Measurements from ENCODE around the gene TNFSF10. TPM values are rescaled to one million over a fixed set of nuclear protein-coding genes. Genes with fewer than 3 reads are reported as not detected.

TNFSF10 gene
- total and polyA plus RNA-seq, 2 of the 8 experiments (the other 6 are each of a cell fraction or from before 2014, with no cell fraction given) = 0.06 TPM; not detected in 1

GRCh38 chr3:172516318-172517214 is 6.7 kb downstream of the TNFSF10 start:
- no peaks in the 10 kb centered on the region for H3K9me3 ChIP-seq (ENCODE audit: insufficient read depth in 2 of 2, low read depth in 1 of 2, low read length in 1 of 2)
- H3K4me1 ChIP-seq (replicated peaks in 1 of 4; ENCODE audit: control insufficient read depth in 3 of 4, insufficient read depth in 4 of 4, low read length in 3 of 4) = 0 out of 7 replicates have a peak, but pooled peaks cover 0 to 2% (median under 1%) of the 10 kb centered on the region in 4 experiments
- no peak for TF ChIP-seq ATF3 (IDR thresholded peaks at IDR 0.05; ENCODE audit: insufficient read depth, low read depth, low read length)
- no peak for TF ChIP-seq RFX5 (IDR thresholded peaks at IDR 0.05; ENCODE audit: borderline replicate concordance, low read depth, low read length)
- no peak overlapping the region for H4K8ac ChIP-seq (ENCODE audit: extremely low read depth, insufficient read depth, low read length)
- ChIA-PET POLR2A (ENCODE audit: partially characterized antibody) (no interaction called here), CTCF (ENCODE audit: partially characterized antibody) (interaction anchor here (0.8 to 1.8 kb wide), 3 partner anchors 25 to 187 kb away, joined by 3 to 8 read pairs (median 3); no protein-coding TSS in a partner anchor)
- H2BK20ac ChIP-seq (ENCODE audit: low read length) = no peak overlapping the region
- no peak overlapping the region for H2BK120ac ChIP-seq (replicated peaks; ENCODE audit: low read depth, low read length)
- WGBS, 2 experiments (ENCODE audit: extremely low coverage in 1 of 2, insufficient coverage in 1 of 2, insufficient read length in 1 of 2, insufficient replicate concordance in 2 of 2, low coverage in 1 of 2, low lambda C conversion rate in 2 of 2, missing lambda C conversion rate in 1 of 2) = 88% methylated on average over 7 of the region's 7 CpGs; no CpG with 5 or more reads in 1 of the 2 experiments
- no peaks in the 10 kb centered on the region for H4K20me1 ChIP-seq (replicated peaks in 1 of 2; ENCODE audit: control insufficient read depth in 1 of 2, insufficient read depth in 2 of 2, low read length in 2 of 2)
- H3K79me1 ChIP-seq (ENCODE audit: low read depth, low read length) = no peaks in the 10 kb centered on the region
- H3K23ac ChIP-seq (ENCODE audit: insufficient read length) = no peak overlapping the region
- H3K9ac ChIP-seq (replicated peaks in 1 of 4; ENCODE audit: extremely low read depth in 1 of 4, low read depth in 3 of 4, low read length in 3 of 4) = no peak overlapping the region
- no peak overlapping the region for H3K56ac ChIP-seq (replicated peaks; ENCODE audit: insufficient read length, low read depth, low read length)
- no peak for FAIRE-seq
- 0 out of 2 replicates have a peak overlapping the region, but pooled peaks have one; percentile 9 for H2BK12ac ChIP-seq (ENCODE audit: low read depth, low read length)
- no peak overlapping the region for H4K91ac ChIP-seq (replicated peaks; ENCODE audit: insufficient read length, low read length)
- H3K4me3 ChIP-seq (ENCODE audit: extremely low read depth in 1 of 4, insufficient read depth in 2 of 4, low read depth in 3 of 4, low read length in 4 of 4) = no peak overlapping the region
- no peak overlapping the region for H3K4ac ChIP-seq (replicated peaks; ENCODE audit: insufficient read length, low read depth, low read length)
- no peak overlapping the region for H3K4me2 ChIP-seq (ENCODE audit: insufficient read depth in 1 of 2, low read depth in 2 of 2, low read length in 2 of 2)
- no peaks in the 10 kb centered on the region for H3K23me2 ChIP-seq (ENCODE audit: low read depth, low read length)
- H4K5ac ChIP-seq (ENCODE audit: insufficient read length, low read depth, low read length) = no peak overlapping the region
- no peak overlapping the region for H2BK5ac ChIP-seq (ENCODE audit: low read depth, low read length)
- no peak overlapping the region for H2BK15ac ChIP-seq (ENCODE audit: low read length)
- H3K79me2 ChIP-seq (ENCODE audit: control insufficient read depth in 1 of 2, insufficient read depth in 2 of 2, low read length in 2 of 2) = no peaks in the 10 kb centered on the region
- peaks cover 0 to 1% (median 0%) of the 10 kb centered on the region in 4 experiments; a peak in 1 of 7 replicates for H3K27me3 ChIP-seq (replicated peaks in 1 of 4; ENCODE audit: control insufficient read depth in 3 of 4, extremely low read depth in 1 of 4, insufficient read depth in 3 of 4, low read length in 3 of 4)
- H2AFZ ChIP-seq (ENCODE audit: low read length) = peak overlapping the region; percentile 88
- H3K27ac ChIP-seq (ENCODE audit: low read depth, low read length) = no peak overlapping the region
- no peak overlapping the region for H3K18ac ChIP-seq (ENCODE audit: extremely low read depth, low read length)
- no peaks in the 10 kb centered on the region for H3K36me3 ChIP-seq (ENCODE audit: control insufficient read depth in 2 of 4, insufficient read depth in 4 of 4, low read length in 3 of 4)
- H3K14ac ChIP-seq (ENCODE audit: insufficient read length) = no peak overlapping the region
- no peak for DNase-seq (ENCODE audit: low read depth in 1 of 2, low spot score in 2 of 2)
- no peak overlapping the region for H2AK5ac ChIP-seq (ENCODE audit: low read depth, low read length)

Data from H1 (cell line).